A673 (cell line): ENCODE results near the gene MAP4.

Experiments
- EZH2 ChIP-seq: fragments of 200-600 bp; sonication (generic); IDR thresholded peaks from 2 replicates; pipeline ENCODE4 v1.6.1; 2017; ENCODE audit warnings: borderline replicate concordance, low read depth, mild to moderate bottlenecking, mixed read lengths, antibody characterized with exemption, low read length; ENCODE audit not compliant: poor library complexity, severe bottlenecking
- TF ChIP-seq, protein P1 (sequence below): fragments of 300-800, 200-600 bp; sonication (generic); conservative IDR thresholded peaks from 2 replicates; pipeline ENCODE4 v1.5.1; 2017; ENCODE audit warnings: low read depth, mild to moderate bottlenecking, antibody characterized with exemption, low read length, moderate library complexity, mixed read lengths

DNA sequence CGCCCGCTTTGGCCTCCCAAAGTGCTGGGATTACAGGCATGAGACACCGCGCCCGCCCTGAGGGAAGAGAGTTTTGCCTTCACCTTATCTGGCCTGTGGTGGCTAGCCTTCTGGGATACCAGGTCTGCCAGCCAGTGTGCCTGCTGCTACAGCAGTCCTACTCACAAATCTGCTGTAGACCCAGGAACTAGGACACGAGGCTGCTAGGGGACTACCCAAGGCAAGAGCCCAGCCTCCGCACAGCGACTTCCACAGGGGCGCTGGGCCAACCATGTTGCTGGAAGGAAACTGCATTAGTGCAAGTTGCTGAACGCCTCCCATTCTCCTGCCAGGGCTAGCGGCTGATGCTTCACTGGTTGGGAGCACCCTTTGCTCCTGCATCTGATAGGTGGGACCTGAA, 159.5 kb downstream of the MAP4 start:
- no peak for TF ChIP-seq EZH2
- TF ChIP-seq, protein P1, sequence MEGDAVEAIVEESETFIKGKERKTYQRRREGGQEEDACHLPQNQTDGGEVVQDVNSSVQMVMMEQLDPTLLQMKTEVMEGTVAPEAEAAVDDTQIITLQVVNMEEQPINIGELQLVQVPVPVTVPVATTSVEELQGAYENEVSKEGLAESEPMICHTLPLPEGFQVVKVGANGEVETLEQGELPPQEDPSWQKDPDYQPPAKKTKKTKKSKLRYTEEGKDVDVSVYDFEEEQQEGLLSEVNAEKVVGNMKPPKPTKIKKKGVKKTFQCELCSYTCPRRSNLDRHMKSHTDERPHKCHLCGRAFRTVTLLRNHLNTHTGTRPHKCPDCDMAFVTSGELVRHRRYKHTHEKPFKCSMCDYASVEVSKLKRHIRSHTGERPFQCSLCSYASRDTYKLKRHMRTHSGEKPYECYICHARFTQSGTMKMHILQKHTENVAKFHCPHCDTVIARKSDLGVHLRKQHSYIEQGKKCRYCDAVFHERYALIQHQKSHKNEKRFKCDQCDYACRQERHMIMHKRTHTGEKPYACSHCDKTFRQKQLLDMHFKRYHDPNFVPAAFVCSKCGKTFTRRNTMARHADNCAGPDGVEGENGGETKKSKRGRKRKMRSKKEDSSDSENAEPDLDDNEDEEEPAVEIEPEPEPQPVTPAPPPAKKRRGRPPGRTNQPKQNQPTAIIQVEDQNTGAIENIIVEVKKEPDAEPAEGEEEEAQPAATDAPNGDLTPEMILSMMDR, result no peak
